Stromal cell of bone marrow (primary cell): Measurements from ENCODE around the gene TMCO5A.
A peak's percentile ranks its signal among the peaks of the same experiment; 100 is the strongest.

Experiments used
- DNase-seq: peaks from one replicate; pipeline ENCODE4 v3.0.0-alpha.2; 2012; ENCODE audit warnings: low read depth

Gene TMCO5A

DNA sequence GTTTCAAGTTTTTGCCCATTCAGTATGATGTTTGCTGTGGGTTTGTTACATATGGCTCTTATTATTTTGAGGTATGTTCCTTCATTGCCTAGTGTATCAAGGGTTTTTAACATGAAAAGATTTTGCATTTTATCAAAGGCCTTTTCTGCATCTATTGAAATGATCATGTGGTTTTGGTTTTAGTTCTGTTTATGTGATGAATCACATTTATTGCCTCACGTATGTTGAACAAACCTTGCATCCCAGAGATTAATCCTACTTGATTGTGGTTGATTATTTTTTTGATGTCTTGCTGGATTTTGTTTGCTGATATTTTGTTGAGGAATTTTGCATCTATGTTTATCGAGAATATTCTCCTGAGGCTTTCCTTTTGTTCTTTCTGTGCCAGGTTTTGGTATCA is 39.4 kb downstream of the TMCO5A start:
- DNase-seq, result no peak

DNA sequence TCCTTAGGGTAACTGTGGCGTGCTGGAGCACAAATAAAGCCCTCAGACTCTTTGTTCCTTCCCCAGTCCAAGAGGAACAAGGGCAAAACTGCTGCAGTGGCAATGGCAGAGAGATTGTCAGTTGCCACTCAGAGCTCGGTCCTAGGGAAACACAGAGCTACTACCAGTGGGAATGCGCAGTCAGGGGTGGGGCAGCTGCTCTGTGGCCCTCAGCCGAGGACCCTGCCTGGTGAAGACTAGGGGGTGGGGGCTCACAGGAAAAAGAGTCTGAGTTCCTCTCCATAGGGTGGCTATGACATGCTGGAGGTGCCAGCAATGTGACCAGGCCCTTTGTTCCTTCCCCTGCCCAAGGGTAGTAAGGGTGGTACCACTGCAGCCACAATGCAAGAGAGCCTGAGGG is 43.8 kb downstream of the TMCO5A start:
- no peak for DNase-seq

DNA sequence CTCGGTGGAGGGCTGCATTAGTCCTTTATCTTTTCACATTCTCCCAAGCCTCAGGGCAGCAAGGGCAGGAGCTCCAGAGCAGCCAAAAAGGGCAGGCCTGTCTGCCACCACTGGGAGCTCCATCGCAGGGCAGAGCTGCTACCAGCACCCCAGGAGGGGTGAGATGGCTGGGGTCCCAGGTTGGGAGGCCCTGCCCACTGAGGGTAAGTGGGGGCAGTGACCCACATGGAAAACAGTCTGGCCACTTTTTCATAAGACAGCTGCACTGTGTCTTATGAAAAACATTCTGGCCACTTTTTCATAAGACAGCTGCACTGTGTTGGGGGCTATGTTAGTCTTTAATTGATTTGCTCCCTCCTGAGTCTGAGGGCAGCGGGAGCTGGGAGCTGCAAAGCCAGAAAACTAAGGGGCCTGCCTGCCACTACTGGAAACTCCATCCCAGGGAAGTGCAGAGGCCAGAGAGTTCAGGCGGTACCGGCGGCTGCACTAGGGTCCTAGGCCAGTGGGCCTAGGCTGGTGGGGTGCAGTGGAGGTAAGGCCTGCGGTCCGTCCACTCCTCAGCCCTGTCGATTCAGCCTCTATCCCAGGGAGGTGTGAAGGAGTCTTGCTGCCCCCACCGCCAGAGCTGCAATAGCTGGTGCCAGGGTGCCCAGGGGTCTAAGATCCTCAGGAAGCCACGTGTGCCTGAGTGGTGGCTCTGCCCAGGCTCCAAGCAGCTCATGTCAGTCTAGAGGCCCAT is 45.4 kb downstream of the TMCO5A start:
- DNase-seq, result no peak

DNA sequence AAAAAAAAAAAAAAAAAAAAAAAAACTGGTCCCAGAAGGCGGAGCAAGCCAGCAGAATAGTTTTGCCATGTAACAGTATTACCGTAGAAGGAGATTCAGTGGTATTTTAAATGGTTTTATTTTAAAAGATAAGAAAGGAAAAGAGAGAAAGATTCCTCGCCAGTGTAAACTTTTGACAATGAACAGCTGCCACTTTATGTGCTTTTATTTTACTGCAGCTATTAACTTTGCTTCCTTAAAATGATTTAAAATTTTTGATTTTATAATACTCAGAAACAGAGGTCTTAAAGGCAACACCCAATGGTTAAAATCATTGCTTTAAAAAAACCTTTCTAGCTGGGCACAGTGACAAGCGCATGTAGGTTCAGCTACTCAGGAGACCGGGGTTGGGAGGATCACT is 46.8 kb downstream of the TMCO5A start:
- DNase-seq, result no peak

DNA sequence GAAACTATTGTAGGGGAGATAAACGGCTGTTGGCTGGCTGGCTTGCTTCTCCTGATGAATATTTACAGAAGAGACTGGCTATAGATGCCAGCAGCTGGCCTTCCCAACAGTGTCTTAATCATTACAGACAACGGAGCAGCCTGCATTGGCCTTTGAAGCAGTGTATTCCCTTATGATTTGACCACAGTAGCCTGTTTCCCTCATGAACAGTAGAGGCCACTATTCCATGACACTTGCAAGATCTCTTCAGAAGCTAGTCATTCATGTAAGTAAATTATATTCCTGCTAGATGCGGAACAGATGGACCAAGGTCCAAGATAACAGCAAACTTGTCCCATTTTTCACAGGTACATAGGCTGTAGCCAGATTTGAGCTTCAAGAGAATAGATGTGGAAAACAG is 47.3 kb downstream of the TMCO5A start:
- DNase-seq, result peak; percentile 34

DNA sequence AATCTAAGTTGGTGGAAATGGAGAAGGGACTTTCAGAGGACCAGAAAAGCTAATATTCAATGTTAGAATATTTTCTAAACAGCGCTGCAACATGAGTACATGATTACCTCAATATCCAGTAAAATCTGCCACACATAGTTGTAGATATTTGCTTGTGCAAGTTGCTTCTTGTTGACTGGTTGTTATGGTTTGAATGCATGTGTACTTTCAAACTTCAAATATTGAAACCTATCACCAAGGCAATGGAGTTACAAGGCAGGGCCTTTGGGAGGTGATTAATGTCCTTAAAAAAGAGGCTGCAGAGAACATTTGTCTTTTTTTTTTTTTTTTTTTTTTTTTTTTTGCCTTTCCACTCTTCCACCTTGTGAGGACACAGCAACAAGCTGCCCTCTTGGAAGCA is 49.9 kb downstream of the TMCO5A start:
- no peak for DNase-seq

DNA sequence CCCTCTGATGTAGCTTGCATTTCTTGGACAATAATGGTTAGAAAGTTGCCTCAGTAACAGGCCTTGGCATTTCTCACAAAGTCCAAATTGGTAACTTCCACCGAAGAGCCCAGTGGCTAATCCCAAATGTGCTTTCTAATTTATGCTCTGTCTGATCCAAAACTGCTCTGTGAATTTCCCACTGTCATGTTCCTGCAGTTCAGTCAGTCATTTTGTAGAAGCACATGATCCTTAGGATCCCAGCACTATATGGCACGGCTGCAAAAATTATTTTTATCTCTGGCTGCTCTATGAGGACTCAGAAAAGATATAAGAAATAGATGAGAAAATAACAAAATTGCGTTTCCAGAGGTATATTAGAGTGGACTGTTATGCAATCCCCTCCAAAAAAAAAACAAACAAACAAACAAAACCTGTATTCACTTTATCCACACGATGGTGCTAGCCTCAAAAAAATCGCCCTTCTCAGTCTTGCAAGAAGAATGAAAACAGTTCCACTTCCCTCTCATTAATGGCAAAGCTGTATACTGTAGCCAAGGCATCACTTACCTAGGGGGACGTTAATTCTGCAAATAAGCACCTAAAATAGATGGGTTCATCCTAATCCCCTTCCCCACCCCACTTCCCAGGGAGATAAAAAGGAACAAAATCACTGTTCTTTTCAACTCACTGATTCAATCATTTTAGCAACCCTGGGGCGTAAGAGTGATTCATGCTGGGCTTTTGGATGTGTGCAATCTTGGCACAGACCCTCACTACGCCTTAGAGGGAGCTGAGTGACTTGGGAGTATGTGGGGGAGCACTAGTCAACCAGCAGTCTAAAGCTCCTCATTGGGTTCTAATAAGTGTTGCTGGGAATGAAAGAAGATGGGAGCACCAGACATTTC is 61.3 kb downstream of the TMCO5A start:
- DNase-seq, result peak; percentile 76
